AG04449 (cell line): ENCODE measurements around the gene PTTG1IP2.

Experiments used
- CTCF ChIA-PET: fragments of 350-600 bp; formaldehyde crosslinking; extraction: SDS; loops from one replicate; lab custom pipeline; 2021; ENCODE audit warnings: antibody characterized with exemption; lab: Yijun Ruan, JAX
- POLR2A ChIA-PET: fragments of 400-600, 350-600 bp; formaldehyde crosslinking; extraction: SDS; loops from one replicate; lab custom pipeline; 2020; ENCODE audit warnings: antibody characterized with exemption, inconsistent platforms; lab: Yijun Ruan, JAX
- DNase-seq: peaks from one replicate; pipeline ENCODE4 v3.0.0-alpha.2; 2010; ENCODE audit warnings: low read depth, low spot score
- H3K4me3 ChIP-seq: 2 replicates; pipeline ENCODE4 v1.5.1; 2011; ENCODE audit warnings: low read depth, mild to moderate bottlenecking, control low read depth, low read length
- CTCF ChIP-seq: IDR thresholded peaks from one replicate; pipeline ENCODE4 v1.5.1; 2011; ENCODE audit warnings: mild to moderate bottlenecking, moderate library complexity, low read length, control low read depth, inconsistent platforms; ENCODE audit not compliant: insufficient read depth; ENCODE audit errors: missing control alignments

PTTG1IP2 gene

GRCh38 chr7:90503367-90503766, 33.9 kb downstream of the PTTG1IP2 start:
- ChIA-PET POLR2A (no interaction called here), CTCF (no interaction called here)
- DNase-seq: no peak
- TF ChIP-seq CTCF: no peak
- no peak overlapping the region for H3K4me3 ChIP-seq

- TF ChIP-seq CTCF: no peak
- H3K4me3 ChIP-seq: no peak overlapping the region
- ChIA-PET CTCF (no interaction called here), POLR2A (no interaction called here)
- no peak for DNase-seq
These were observed 38.3 kb downstream of the PTTG1IP2 start for GRCh38 chr7:90507692-90508091.

GRCh38 chr7:90511776-90512175, 42.3 kb downstream of the PTTG1IP2 start:
- no peak for DNase-seq
- no peak overlapping the region for H3K4me3 ChIP-seq
- ChIA-PET POLR2A (no interaction called here), CTCF (interaction anchor here (1.4 kb wide), 1 partner anchor 12 kb away, joined by 3 read pairs; no protein-coding TSS in a partner anchor)
- TF ChIP-seq CTCF: no peak

- TF ChIP-seq CTCF: no peak
- H3K4me3 ChIP-seq: no peak overlapping the region
- POLR2A ChIA-PET: no interaction called here
- no peak for DNase-seq
- CTCF ChIA-PET: interaction anchor here (0.8 kb wide), 1 partner anchor 521 kb away, joined by 3 read pairs; no protein-coding TSS in a partner anchor
These were observed 43.4 kb downstream of the PTTG1IP2 start for GRCh38 chr7:90512821-90513254.

- ChIA-PET POLR2A (no interaction called here), CTCF (no interaction called here)
- H3K4me3 ChIP-seq: no peak overlapping the region
- TF ChIP-seq CTCF: no peak
- no peak for DNase-seq
These were observed 46.8 kb downstream of the PTTG1IP2 start for GRCh38 chr7:90516257-90516656.

- POLR2A ChIA-PET: no interaction called here
- H3K4me3 ChIP-seq: no peak overlapping the region
- CTCF ChIA-PET: no interaction called here
- DNase-seq: no peak
- no peak for TF ChIP-seq CTCF
These were observed 49.2 kb downstream of the PTTG1IP2 start for GRCh38 chr7:90518630-90519029.
